Aorta (tissue), 5 donors: ENCODE measurements around the gene FOXB2. TPM values are rescaled to one million over a fixed set of nuclear protein-coding genes. Genes with fewer than 3 reads are reported as not detected.

ENCODE experiments used
- ATAC-seq: fragments of 200-7000 bp; cut with Tn5 transposase; one replicate; pipeline ENCODE4 v1.9.1; 2022; ENCODE audit warnings: moderate library complexity; ENCODE audit not compliant: low FRiP score
- DNase-seq, 2 donors: peaks; one replicate each; pipeline ENCODE4 v3.0.0-alpha.2; 2020
- H3K27ac ChIP-seq, 2 donors: one replicate each; pipeline ENCODE4 v1.5.1; 2013; ENCODE audit warnings: low read length in 2 of 2, mild to moderate bottlenecking in 2 of 2, moderate library complexity in 2 of 2, control low read depth in 1 of 2, inconsistent platforms in 1 of 2, low read depth in 1 of 2
- H3K27me3 ChIP-seq, 2 donors: one replicate each; pipeline ENCODE4 v1.6.1; 2013; ENCODE audit warnings: control low read depth in 1 of 2, low read length in 1 of 2, mild to moderate bottlenecking in 1 of 2, moderate library complexity in 1 of 2; ENCODE audit not compliant: insufficient read depth in 2 of 2, control insufficient read depth in 1 of 2
- H3K36me3 ChIP-seq, 2 donors: one replicate each; pipeline ENCODE4 v1.6.1; 2013; ENCODE audit warnings: control low read depth in 1 of 2, low read length in 1 of 2, mild to moderate bottlenecking in 1 of 2; ENCODE audit not compliant: insufficient read depth in 2 of 2, control insufficient read depth in 1 of 2
- H3K4me1 ChIP-seq, 2 donors: one replicate each; pipeline ENCODE4 v1.6.1; 2013; ENCODE audit warnings: low read length in 2 of 2, control low read depth in 1 of 2, mild to moderate bottlenecking in 1 of 2, moderate library complexity in 1 of 2; ENCODE audit not compliant: insufficient read depth in 2 of 2, control insufficient read depth in 1 of 2
- H3K4me3 ChIP-seq, 2 donors: one replicate each; pipeline ENCODE4 v1.5.1; 2013; ENCODE audit warnings: low read length in 2 of 2, control low read depth in 1 of 2, mild to moderate bottlenecking in 1 of 2
- H3K9me3 ChIP-seq: one replicate; pipeline ENCODE4 v1.6.1; 2013; ENCODE audit warnings: mild to moderate bottlenecking, low read length; ENCODE audit not compliant: control insufficient read depth
- WGBS, 2 donors: extraction: QIAGEN DNeasy Blood & Tissue Kit; methylation state at CpG; one replicate each; pipeline ENCODE4 v1.1.7; 2013; 5-methylcytosine and 5-hydroxymethylcytosine counted together
- intact Hi-C, 2 donors: fragments of 100-400 bp; cut with DNase I; formaldehyde crosslinking; loops; one replicate each; pipeline versions ENCODE4 v1.14.2 to v1.15.0; 2022
- polyA plus RNA-seq, 2 donors: library from polyadenylated mRNA; stranded (reverse); fragments of 200-250 nt; gene quantifications; one replicate each; pipeline ENCODE4 v1.2.3, GENCODE V29; 2013
- total RNA-seq, 2 donors: library from RNA; stranded (reverse); fragmentation: NEBNext Ultra II Directional; extraction: Animal tissue kit (Norgen Biotek cat#: 25700); gene quantifications; one replicate each; pipeline ENCODE4 v1.2.1, GENCODE V29; 2021
- donor health status: healthy with polysubstance abuse.
- donor health status: Bipolar disorder and iron deficiency.
- donor health status: DM: no; HTN: no; CAD: no.
- donor health status: DM: no; HTN: no; CAD: no.
- donor health status: DM: yes; HTN: yes; CAD: no.

Gene FOXB2
- total and polyA plus RNA-seq, 4 donors = not detected

DNA sequence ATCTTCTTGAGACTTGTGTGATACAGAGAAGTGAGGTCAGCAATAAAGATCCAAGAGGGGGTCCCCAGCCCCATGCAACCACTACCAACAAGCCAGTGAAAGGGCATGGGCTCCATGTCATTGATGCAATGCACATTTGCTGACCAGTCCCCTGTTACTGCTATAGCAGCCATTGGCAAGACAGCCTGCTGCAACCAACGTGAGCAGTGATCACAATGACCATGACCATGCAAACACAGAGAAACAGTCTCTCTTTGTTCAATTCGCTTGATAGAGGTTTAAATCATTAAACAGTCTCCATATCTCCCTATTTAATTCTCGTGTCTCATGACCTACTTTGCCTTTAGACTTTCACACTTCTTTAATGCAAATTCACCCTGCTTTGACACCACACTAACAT, 30.0 kb upstream of the FOXB2 start:
- intact Hi-C loops = loop anchor here (5.0 to 10.0 kb wide), 2 partner anchors 55 to 227 kb away; partner anchors contain the start of gene PCA3 (in 1 of the 2)
- Histone ChIP-seq H3K4me1 (no peaks in the 10 kb centered on the region), H3K9me3 (no peaks in the 10 kb centered on the region), H3K4me3 (no peak overlapping the region), H3K36me3 (no peaks in the 10 kb centered on the region), H3K27me3 (no peaks in the 10 kb centered on the region), H3K27ac (no peak overlapping the region)
- DNase-seq (no peak), ATAC-seq (no peak)
- 68 to 77% methylated on average over 3 of the region's 3 CpGs for WGBS, 2 donors

DNA sequence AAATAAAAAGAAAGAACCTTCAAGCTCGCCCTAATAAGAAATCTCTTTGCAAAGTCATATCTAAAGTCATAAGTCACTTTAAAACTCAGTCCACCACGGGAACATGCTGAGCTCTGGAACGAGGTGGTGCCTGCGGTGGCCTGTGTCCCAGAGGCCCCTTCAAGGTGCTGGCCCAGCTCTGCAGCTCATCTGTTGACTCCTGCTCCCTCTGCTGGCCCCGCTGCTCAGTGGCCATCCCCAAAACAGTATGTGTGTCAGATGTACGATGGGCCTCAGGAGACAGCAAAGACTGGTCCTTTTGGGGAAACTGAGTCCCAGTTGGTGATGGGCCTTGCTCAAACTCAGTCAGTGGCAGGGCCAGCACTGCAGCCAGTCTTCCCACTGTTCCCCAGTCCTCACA, 22.8 kb upstream of the FOXB2 start:
- ATAC-seq = peak; percentile 63
- 13 to 15% methylated on average over 6 of the region's 6 CpGs for WGBS, 2 donors

DNA sequence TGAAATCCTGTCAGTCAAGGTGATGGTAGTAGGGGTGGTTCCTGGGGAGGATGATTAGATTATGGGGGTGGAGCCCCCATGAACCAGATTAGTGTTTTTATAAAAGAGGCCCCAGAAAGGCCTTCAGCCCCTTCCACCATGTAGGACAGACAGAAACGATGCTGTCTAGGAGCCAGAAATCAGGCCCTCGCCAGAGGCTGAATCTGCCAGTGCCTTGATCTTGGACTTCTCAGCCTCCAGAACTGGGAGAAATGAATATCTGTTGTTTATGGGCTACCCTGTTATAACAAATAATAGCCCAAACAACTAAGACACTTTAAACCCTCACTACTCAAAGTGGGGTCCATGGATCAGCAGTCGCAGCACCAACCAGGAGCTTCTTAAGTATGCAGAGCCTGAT, 20.2 kb upstream of the FOXB2 start:
- H3K4me1 ChIP-seq = no peaks in the 10 kb centered on the region
- ATAC-seq (no peak), DNase-seq (no peak)
- peaks cover 0 to 2% of the 10 kb centered on the region in 2 donors for H3K27me3 ChIP-seq
- H3K9me3 ChIP-seq = no peaks in the 10 kb centered on the region
- H3K4me3 ChIP-seq = no peak overlapping the region
- intact Hi-C loops = loop anchor here (5.0 kb wide), 1 partner anchor 552 kb away; no protein-coding TSS in a partner anchor
- H3K27ac ChIP-seq = no peak overlapping the region
- WGBS, 2 donors = 95 to 96% methylated on average over 3 of the region's 3 CpGs
- no peaks in the 10 kb centered on the region for H3K36me3 ChIP-seq

More for the DNA sequence above, 22.8 kb upstream of the FOXB2 start:
- no peak overlapping the region for H3K4me3 ChIP-seq
- no peaks in the 10 kb centered on the region for H3K4me1 ChIP-seq
- H3K9me3 ChIP-seq = no peaks in the 10 kb centered on the region
- peak; percentile 68 to 88 for DNase-seq
- no peaks in the 10 kb centered on the region for H3K27me3 ChIP-seq
- no peak overlapping the region for H3K27ac ChIP-seq
- intact Hi-C loops = loop anchor here (5.0 kb wide), 1 partner anchor 549 kb away; no protein-coding TSS in a partner anchor
- H3K36me3 ChIP-seq = no peaks in the 10 kb centered on the region

DNA sequence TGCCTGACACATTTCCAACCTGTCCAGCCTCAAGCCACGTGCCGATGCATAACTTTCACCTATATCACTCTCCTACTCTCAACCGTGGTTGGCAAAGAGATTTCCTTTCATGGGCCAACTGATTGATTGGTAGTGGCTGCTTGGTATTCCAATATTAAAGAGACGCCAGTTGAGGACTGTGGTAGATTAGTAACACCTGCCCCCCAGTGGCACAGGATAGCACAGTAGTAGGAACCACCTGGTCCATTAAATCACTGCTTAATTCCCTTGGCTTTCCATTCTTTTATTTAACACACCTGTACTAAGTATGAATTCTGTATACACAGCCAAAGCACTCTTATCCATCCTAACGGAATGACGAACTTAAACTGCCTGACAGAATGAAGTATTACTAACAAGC, 19.1 kb upstream of the FOXB2 start:
- no peaks in the 10 kb centered on the region for H3K4me1 ChIP-seq
- WGBS, 2 donors = 85% methylated on average over 6 of the region's 6 CpGs
- H3K9me3 ChIP-seq = no peaks in the 10 kb centered on the region
- no peak overlapping the region for H3K27ac ChIP-seq
- no peak for ATAC-seq
- no peak for DNase-seq
- H3K4me3 ChIP-seq = no peak overlapping the region
- no peaks in the 10 kb centered on the region for H3K36me3 ChIP-seq
- H3K27me3 ChIP-seq = peaks cover 0 to 2% of the 10 kb centered on the region in 2 donors
- intact Hi-C loops = no loop called here

- DNase-seq (no peak), ATAC-seq (no peak)
- H3K4me1 ChIP-seq = no peaks in the 10 kb centered on the region
- H3K27ac ChIP-seq = no peak overlapping the region
- intact Hi-C loops = no loop called here
- no peaks in the 10 kb centered on the region for H3K36me3 ChIP-seq
- WGBS, 2 donors = 84 to 85% methylated on average over 3 of the region's 3 CpGs
- no peak overlapping the region for H3K4me3 ChIP-seq
- no peaks in the 10 kb centered on the region for H3K9me3 ChIP-seq
- peaks cover 0 to 2% of the 10 kb centered on the region in 2 donors for H3K27me3 ChIP-seq
Observed at GRCh38 chr9:77003366-77003765, 16.1 kb upstream of the FOXB2 start.

GRCh38 chr9:77005216-77005615, 14.2 kb upstream of the FOXB2 start:
- intact Hi-C loops = no loop called here
- H3K27me3 ChIP-seq = peaks cover 0 to 2% of the 10 kb centered on the region in 2 donors
- ATAC-seq (no peak), DNase-seq (no peak)
- H3K9me3 ChIP-seq = no peaks in the 10 kb centered on the region
- no peaks in the 10 kb centered on the region for H3K4me1 ChIP-seq
- H3K36me3 ChIP-seq = no peaks in the 10 kb centered on the region
- H3K4me3 ChIP-seq = no peak overlapping the region
- H3K27ac ChIP-seq = no peak overlapping the region
- WGBS, 2 donors = 61 to 66% methylated on average over 4 of the region's 4 CpGs

DNA sequence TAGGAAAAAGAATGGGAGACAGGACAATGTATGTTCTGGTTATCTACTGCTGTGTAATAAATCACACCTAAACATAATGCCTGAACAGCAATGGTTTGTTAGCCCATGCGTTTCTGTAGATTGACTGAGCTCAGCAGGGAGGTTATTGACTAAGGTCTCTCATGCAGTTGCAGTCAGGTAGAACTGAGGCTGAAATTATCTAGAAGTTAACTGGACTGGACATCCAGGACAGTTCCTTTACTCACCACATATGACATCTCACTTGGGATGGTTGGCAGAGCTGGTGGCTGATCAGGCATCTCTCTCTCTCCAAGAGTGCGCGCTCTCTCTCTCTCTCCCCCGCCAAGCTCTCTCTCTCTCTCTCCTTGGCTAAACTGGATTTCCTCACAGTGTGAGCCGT, 8.9 kb upstream of the FOXB2 start:
- WGBS, 2 donors = 39 to 48% methylated on average over 5 of the region's 5 CpGs
- DNase-seq = no peak
- ATAC-seq = no peak
- H3K4me3 ChIP-seq = no peak overlapping the region
- no peaks in the 10 kb centered on the region for H3K4me1 ChIP-seq
- peaks cover 1% of the 10 kb centered on the region for H3K9me3 ChIP-seq
- H3K27me3 ChIP-seq = peaks cover 0 to 2% of the 10 kb centered on the region in 2 donors
- intact Hi-C loops = no loop called here
- no peaks in the 10 kb centered on the region for H3K36me3 ChIP-seq
- no peak overlapping the region for H3K27ac ChIP-seq

DNA sequence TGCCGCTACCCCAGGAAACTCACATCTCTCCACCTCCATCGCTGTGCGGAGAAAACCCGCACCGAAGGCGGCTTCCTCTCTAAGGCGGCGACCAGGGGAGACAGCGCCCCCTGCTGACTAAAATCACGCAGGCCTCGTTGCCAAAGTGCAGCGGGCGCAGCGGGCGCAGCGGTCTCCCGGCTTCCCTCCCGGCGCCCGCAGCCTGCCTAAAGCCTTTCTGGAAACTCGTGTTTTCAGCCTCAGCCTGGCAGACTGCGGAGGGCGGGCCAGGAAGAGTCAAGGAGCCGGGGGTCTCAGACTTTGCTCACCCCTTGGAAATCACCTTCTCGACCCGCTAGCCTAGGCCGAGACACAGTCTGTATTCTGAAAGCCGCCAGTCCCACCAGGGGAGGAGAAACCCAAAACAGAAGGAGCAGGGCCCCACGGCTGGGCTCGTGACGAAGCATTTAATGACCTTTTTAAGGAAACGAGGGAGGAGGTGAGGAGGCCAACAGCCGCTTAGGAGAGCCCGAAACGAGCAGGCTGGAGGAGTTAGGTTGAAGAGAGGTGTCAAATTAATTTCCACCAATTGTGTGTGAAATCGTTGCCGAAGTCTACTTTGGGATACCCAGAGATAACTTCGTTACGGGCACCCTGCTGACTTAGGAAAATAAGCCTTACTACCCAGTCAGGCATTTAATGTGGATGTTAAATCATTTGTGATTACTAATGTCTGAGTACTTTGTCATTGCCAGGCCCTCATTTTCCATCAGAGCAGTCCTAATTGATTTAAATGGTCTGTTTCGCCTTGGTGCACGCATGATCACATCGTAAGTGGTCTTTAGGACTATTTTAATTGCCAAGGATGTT, 7.3 kb upstream of the FOXB2 start:
- H3K9me3 ChIP-seq = peaks cover 1% of the 10 kb centered on the region
- intact Hi-C loops = no loop called here
- H3K36me3 ChIP-seq = no peaks in the 10 kb centered on the region
- no peak overlapping the region for H3K4me3 ChIP-seq
- no peaks in the 10 kb centered on the region for H3K4me1 ChIP-seq
- DNase-seq (peak; percentile 67 to 88), ATAC-seq (peak; percentile 56)
- peaks cover 0 to 2% of the 10 kb centered on the region in 2 donors for H3K27me3 ChIP-seq
- no peak overlapping the region for H3K27ac ChIP-seq
- WGBS, 2 donors = 11 to 14% methylated on average over 39 to 42 of the region's 42 CpGs
